MM.1S (cell line): ENCODE measurements around the gene ZBTB8A.

ENCODE experiments used
- DNase-seq: peaks from one replicate; pipeline ENCODE4 v3.0.0-alpha.2; 2015
- H2AFZ ChIP-seq: fragments of 300-600 bp; sonication (generic); 2 replicates; pipeline ENCODE4 v1.6.0; 2016; ENCODE audit warnings: antibody characterized with exemption, low read length
- H3F3A ChIP-seq: fragments of 300-600 bp; sonication (generic); 2 replicates; pipeline ENCODE4 v1.6.1; 2016; ENCODE audit warnings: mild to moderate bottlenecking, antibody characterized with exemption, low read length, moderate library complexity, mixed read lengths; ENCODE audit not compliant: insufficient read depth
- H3K27ac ChIP-seq: fragments of 300-600 bp; sonication (generic); 2 replicates; pipeline ENCODE4 v1.5.1; 2016; ENCODE audit warnings: mild to moderate bottlenecking, low read length
- H3K27me3 ChIP-seq: fragments of 300-600 bp; sonication (generic); replicated peaks from 2 replicates; pipeline ENCODE4 v1.6.0; 2016; ENCODE audit warnings: low read length; ENCODE audit not compliant: insufficient read depth
- H3K36me3 ChIP-seq: fragments of 300-600 bp; sonication (generic); replicated peaks from 2 replicates; pipeline ENCODE4 v1.6.1; 2016; ENCODE audit warnings: mild to moderate bottlenecking, low read length, mixed read lengths; ENCODE audit not compliant: insufficient read depth
- H3K4me1 ChIP-seq: fragments of 300-600 bp; sonication (generic); 2 replicates; pipeline ENCODE4 v1.6.1; 2016; ENCODE audit warnings: low read length, mixed read lengths
- H3K4me2 ChIP-seq: fragments of 300-600 bp; sonication (generic); 2 replicates; pipeline ENCODE4 v1.6.0; 2016; ENCODE audit warnings: low read depth, low read length
- H3K4me3 ChIP-seq: fragments of 300-600 bp; sonication (generic); 2 replicates; pipeline ENCODE4 v1.5.1; 2016; ENCODE audit warnings: low read length, mixed read lengths
- H3K79me2 ChIP-seq: fragments of 300-600 bp; sonication (generic); 2 replicates; pipeline ENCODE4 v1.6.1; 2016; ENCODE audit warnings: mixed run types, low read length, mixed read lengths
- H3K9ac ChIP-seq: fragments of 300-600 bp; sonication (generic); 2 replicates; pipeline ENCODE4 v1.6.1; 2016; ENCODE audit warnings: low read length, mixed read lengths
- H3K9me2 ChIP-seq: fragments of 300-600 bp; sonication (generic); replicated peaks from 2 replicates; pipeline ENCODE4 v1.6.1; 2016; ENCODE audit warnings: mild to moderate bottlenecking, low read length, mixed read lengths; ENCODE audit not compliant: insufficient read depth
- H3K9me3 ChIP-seq: fragments of 300-600 bp; sonication (generic); replicated peaks from 2 replicates; pipeline ENCODE4 v1.6.1; 2016; ENCODE audit warnings: mild to moderate bottlenecking, low read length, mixed read lengths; ENCODE audit not compliant: insufficient read depth
- H4K20me1 ChIP-seq: fragments of 300-600 bp; sonication (generic); 2 replicates; pipeline ENCODE4 v1.6.1; 2016; ENCODE audit warnings: mild to moderate bottlenecking, low read length, moderate library complexity, mixed read lengths; ENCODE audit not compliant: insufficient read depth
- CTCF ChIP-seq: fragments of 300-600 bp; sonication (generic); IDR thresholded peaks from 2 replicates; pipeline ENCODE4 v1.5.1; 2016; ENCODE audit warnings: antibody characterized with exemption, low read length, mixed read lengths
- EZH2 ChIP-seq: fragments of 300-600 bp; sonication (generic); optimal IDR thresholded peaks from 2 replicates; pipeline ENCODE3; 2017; ENCODE audit warnings: low read depth, mild to moderate bottlenecking, antibody characterized with exemption, low read length, mixed read lengths
- EZH2phosphoT487 ChIP-seq: fragments of 300-600 bp; sonication (generic); IDR thresholded peaks from 2 replicates; pipeline ENCODE4 v1.6.1; 2018; ENCODE audit warnings: antibody characterized with exemption, low read length

Gene ZBTB8A

DNA sequence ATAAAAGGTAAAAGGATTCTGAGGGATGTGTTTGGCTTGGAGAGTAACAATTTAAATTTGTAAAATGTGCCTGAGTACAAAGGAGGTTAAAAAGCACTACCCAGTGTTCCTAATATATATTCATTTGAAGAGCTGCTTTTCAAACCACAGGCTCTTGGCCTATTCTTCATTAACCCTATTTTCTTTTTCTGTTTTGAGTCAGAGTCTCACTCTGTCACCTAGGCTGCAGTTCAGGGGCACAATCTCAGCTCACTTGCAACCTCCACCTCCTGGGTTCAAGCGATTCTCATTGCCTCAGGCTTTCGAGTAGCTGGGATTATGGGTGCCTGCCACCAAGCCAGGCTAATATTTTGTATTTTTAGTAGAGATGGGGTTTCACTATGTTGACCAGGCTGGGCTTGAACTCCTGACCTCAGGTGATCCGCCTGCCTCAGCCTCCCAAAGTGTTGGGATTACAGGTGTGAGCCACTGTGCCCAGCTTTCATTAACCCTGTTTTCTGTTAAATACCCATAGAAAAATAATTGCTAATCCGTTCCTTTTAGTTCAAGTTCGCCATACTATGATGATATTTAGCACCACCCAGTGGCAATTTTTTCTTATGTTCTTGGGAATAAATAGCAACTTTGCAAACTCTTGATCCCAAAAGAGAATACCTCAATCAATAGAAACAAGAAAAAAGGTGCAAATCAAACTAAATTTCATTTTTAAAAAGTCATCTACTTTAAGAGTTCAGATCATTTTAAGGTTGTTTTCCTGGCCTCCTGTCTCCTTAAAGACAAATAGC, 80.7 kb downstream of the ZBTB8A start:
- H3K27ac ChIP-seq: no peak overlapping the region
- H3K4me1 ChIP-seq: peaks cover 26% of the 10 kb centered on the region
- no peak for DNase-seq
- no peak overlapping the region for H3K4me3 ChIP-seq
- H3K27me3 ChIP-seq: no peaks in the 10 kb centered on the region
- peaks cover 18% of the 10 kb centered on the region for H3F3A ChIP-seq
- peaks cover 14% of the 10 kb centered on the region for H3K79me2 ChIP-seq
- no peaks in the 10 kb centered on the region for H3K9me3 ChIP-seq
- H3K36me3 ChIP-seq: no peaks in the 10 kb centered on the region
- no peak overlapping the region for H2AFZ ChIP-seq
- H4K20me1 ChIP-seq: no peaks in the 10 kb centered on the region
- no peak overlapping the region for H3K4me2 ChIP-seq
- TF ChIP-seq CTCF (peak; percentile 15; the same call in 1 of the 2 replicates), EZH2 (no peak), EZH2phosphoT487 (no peak)
- no peak overlapping the region for H3K9ac ChIP-seq
- no peaks in the 10 kb centered on the region for H3K9me2 ChIP-seq

DNA sequence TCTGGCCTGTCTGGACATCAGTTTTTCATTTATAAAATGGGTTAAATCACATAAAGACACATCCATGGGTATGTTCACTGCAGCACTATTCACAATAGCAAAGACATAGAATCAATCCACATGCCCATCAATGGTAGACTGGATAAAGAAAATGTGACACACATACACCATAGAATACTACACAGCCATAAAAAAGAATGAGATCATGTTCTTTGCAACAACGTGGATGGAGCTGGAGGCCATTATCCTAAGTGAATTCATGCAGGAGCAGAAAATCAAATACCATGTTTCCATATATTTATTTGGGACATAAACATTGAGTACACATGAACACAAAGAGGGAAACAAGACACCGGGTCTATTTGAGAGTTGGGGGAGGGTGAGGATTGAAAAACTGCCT, 83.0 kb downstream of the ZBTB8A start:
- Histone ChIP-seq H3K4me3 (no peak overlapping the region), H2AFZ (no peak overlapping the region), H3F3A (peaks cover 29% of the 10 kb centered on the region), H3K79me2 (peaks cover 35% of the 10 kb centered on the region), H3K27ac (peak overlapping the region; percentile 68; the same call in 1 of the 2 replicates), H3K4me2 (peak overlapping the region; percentile 46; the same call in 1 of the 2 replicates), H3K9me3 (no peaks in the 10 kb centered on the region), H4K20me1 (no peaks in the 10 kb centered on the region), H3K4me1 (peaks cover 43% of the 10 kb centered on the region), H3K36me3 (no peaks in the 10 kb centered on the region), H3K27me3 (no peaks in the 10 kb centered on the region), H3K9ac (no peak overlapping the region), H3K9me2 (no peaks in the 10 kb centered on the region)
- TF ChIP-seq EZH2 (no peak), EZH2phosphoT487 (no peak), CTCF (no peak)
- DNase-seq: no peak

DNA sequence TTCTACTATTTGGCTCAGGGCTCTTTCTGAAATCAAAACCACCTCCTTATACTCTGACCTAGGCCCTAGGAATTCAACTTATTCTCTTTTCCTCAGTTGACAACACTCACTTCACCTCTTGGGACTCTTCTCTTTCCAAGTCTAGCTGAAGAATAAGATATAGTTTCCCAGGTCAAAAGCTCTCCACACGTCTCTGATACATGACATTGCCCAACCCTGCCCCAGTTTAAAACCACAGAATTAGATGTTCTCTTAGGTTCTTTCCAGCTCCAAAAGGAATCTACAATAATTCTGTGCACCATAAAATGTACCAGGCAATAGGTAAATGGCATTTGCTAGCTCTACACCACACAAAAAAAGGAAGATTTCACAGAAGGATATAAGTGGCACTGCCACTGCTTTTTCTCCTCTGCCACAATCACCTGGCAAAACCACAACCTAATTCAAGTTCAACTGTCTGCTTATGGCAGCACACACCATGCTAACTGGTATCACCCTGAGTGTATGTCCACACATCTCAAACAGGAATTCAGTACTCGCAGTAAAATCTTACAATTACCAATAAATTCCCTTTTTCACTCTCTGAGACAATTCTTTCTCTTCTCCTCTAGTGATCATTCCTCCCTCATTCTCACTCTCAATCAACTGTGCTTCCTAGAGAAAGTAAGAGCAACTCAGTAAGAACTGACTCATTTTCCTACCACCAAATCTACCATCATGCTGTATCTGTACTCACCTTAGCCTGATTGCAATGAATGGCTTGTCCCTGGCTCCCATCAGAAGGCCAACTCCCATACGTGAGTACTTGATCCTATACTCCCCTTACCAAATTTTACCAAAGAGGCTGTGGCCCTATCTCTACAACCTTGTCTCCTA, 83.8 kb downstream of the ZBTB8A start:
- H3K9me2 ChIP-seq: no peaks in the 10 kb centered on the region
- TF ChIP-seq CTCF: no peak
- TF ChIP-seq EZH2: no peak
- no peak for TF ChIP-seq EZH2phosphoT487
- no peaks in the 10 kb centered on the region for H3K27me3 ChIP-seq
- H3K79me2 ChIP-seq: peaks cover 35% of the 10 kb centered on the region
- H3K9ac ChIP-seq: peak overlapping the region; percentile 13; the same call in 1 of the 2 replicates
- peaks cover 37% of the 10 kb centered on the region for H3F3A ChIP-seq
- H3K9me3 ChIP-seq: no peaks in the 10 kb centered on the region
- H3K36me3 ChIP-seq: no peaks in the 10 kb centered on the region
- H3K4me3 ChIP-seq: no peak overlapping the region
- H3K4me1 ChIP-seq: peaks cover 45% of the 10 kb centered on the region
- peak overlapping the region; percentile 46 for H3K4me2 ChIP-seq
- peak; percentile 57 for DNase-seq
- H2AFZ ChIP-seq: no peak overlapping the region
- H4K20me1 ChIP-seq: no peaks in the 10 kb centered on the region
- peak overlapping the region; percentile 68 for H3K27ac ChIP-seq
